T-helper 1 cell treated with Interleukin-12 subunit alpha and Interleukin-12 subunit beta and Interleukin-4 antibody, amounts not matched to agents 30 ng/mL and 1 ng/mL, for 36 hours (primary cell): Measurements from ENCODE around the gene SHROOM2. TPM values are rescaled to one million over a fixed set of nuclear protein-coding genes. Genes with fewer than 3 reads are reported as not detected.

Experiments
- intact Hi-C: fragments of 100-400 bp; cut with micrococcal nuclease; formaldehyde crosslinking; loops from one replicate; pipeline ENCODE4 v1.15.1; 2024
- total RNA-seq: library from RNA; stranded (reverse); gene quantifications from 2 replicates; pipeline ENCODE4 v1.2.3, GENCODE V29; 2022

Gene SHROOM2
- total RNA-seq, 1 donor from 2014 or later, result not detected

DNA sequence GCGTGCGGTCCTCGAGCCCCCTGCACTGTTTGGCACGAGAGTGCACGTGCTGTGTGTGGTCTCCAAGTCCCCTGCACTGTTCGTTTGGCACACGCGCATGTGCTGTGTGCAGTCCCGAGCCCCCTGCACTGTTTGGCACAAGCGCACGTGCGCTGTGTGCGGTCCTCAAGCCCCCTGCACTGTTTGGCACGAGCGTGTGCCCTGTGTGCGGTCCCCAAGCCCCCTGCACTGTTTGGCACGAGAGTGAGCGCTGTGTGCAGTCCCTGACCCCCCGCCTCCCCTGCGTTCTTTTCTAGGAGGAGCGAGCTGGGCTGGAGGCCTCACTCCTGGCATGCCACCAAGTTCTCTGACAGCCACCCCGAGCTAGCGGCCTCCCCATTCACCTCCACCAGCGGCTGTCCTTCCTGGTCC lies 104.5 kb downstream of the SHROOM2 start:
- intact Hi-C loops, result no loop called here

DNA sequence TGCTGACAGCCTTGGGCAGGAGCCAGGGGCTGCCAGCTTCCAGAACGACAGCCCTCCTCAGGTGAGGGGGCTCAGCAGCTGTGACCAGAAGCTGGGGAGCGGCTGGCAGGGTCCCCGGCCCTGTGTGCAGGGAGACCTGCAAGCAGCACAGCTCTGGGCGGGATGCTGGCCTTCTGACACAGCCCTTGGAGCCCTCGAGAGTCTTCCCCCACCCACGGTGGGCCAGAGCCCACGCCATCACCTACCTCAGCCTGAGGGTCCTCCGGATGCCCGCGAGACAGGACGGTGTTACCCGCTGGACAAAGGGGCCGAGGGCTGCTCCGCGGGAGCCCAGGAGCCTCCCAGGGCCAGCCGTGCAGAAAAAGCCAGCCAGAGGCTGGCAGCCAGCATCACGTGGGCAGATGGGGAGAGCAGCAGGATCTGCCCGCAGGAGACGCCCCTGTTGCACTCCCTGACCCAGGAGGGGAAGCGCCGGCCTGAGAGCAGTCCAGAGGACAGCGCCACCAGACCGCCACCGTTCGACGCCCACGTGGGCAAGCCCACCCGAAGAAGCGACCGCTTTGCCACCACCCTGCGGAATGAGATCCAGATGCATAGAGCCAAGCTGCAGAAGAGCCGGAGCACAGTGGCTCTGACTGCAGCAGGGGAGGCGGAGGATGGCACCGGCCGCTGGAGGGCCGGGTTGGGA lies 109.1 kb downstream of the SHROOM2 start:
- intact Hi-C loops, result no loop called here

DNA sequence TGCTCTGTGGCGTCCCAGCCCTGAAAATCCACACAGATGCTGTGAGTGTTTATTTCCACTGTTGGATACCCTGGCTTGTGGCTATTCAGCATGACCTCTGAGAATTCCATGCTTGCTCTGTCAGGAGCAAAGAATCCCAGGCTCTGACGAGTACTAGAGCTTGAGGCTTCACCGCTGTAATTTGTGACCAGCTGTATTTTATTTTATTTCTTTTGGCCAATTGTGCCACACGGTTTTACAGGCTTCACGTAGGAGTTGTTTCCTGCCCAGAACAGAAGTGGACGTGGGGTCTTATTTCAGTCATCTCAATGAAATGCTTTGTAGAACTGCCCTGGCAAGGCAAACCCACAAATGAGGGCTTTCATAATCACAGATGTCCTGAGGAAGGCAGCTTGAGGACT lies 111.5 kb downstream of the SHROOM2 start:
- intact Hi-C loops, result no loop called here

DNA sequence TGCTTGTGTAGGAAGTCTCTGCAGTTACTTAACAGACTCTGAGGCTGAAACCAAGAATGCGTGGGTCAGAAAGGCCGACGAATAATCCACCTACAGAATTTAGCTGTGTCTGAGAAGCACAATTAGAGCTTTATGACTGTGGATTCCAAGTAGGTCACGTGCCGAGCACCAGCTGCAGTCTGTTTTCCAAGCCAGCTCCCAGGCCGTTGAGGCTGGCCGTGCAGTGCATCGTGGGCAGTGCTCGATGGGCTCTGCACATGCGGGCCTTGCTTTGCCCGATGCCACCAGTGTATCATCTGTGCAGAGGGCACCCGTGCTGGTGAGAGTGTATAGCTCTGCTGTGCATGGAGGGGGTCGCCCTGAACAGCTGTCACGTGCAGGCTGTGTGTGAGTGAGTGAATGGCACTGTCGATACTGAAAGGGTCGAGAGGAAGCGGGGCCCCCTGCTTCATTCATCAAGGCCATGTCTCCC lies 113.4 kb downstream of the SHROOM2 start:
- intact Hi-C loops, result no loop called here

DNA sequence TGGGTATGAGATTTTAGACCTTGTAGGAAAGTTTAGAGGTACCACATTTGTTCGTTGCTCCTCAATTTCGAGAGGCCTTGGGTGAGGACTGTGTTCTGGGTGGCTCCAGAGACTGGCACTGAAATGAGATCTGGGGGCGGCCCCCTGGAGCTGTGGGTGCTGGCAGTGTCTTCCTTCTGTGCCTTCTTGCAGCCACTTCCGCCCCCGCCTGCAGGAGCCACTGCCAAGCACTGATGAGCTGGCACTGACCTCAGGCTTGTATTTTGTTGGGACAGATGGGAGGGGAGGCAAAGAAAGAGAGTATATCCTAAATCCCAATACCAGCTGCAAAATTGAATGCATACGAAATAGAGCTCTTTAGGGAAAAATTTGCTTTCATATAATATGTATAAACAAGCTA lies 116.4 kb downstream of the SHROOM2 start:
- intact Hi-C loops, result no loop called here

DNA sequence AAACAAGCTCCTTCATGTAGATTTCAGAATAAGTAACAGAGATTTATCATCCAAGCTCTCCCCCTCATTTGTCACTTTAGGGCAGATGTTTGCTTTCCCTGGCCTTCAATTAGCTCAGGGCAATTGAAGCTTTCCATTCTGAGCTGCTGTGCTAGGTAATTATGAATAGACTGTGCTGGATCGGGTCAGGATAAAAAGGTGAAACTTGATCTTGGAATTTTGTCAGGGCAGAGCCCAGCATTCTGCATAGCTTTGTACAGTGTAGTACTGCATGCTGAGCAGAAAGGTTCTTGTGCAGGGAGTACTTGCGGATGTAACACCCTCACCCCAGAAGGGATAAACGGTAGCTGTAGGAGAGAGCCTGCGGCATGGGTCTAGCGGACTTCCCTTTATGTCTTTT lies 116.9 kb downstream of the SHROOM2 start:
- intact Hi-C loops, result no loop called here

DNA sequence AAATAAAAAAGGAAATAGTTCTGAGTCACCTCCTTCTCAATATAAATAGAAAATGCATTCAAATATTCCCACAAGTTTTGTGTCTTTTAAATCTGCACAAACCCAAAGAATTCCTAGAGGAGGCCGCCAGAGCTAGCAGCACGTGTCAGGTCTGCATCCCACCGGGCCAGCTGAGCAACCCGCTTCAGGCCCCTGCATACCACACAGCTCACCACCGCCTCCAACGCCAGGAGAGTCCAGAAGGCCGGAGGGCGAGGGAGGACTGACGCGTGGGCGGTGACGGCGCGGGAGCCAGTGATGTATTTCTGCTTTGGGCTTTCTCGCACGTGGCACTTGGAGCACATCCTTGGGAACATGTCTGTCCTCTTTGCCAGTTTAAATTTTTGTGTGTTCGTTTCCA lies 119.1 kb downstream of the SHROOM2 start:
- intact Hi-C loops, result no loop called here

DNA sequence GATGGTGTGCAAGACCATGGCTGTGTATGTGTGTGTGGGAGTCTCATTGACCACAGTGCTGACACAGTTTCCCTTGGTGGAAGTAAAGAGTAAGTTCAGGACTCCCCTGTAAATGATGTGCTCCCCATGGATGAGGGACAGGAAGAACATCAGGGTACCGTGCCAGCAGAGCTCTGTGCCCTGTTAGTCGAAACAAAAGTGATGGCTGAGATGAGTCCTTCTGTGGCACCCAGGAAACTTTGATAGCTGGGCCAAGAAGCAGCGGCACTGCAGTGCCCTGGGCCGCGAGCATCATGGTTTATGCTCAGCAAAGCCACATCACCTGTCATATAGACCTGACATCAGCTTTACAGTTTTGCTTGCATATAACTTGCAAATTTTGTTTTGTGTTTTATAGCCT lies 119.5 kb downstream of the SHROOM2 start:
- intact Hi-C loops, result no loop called here

DNA sequence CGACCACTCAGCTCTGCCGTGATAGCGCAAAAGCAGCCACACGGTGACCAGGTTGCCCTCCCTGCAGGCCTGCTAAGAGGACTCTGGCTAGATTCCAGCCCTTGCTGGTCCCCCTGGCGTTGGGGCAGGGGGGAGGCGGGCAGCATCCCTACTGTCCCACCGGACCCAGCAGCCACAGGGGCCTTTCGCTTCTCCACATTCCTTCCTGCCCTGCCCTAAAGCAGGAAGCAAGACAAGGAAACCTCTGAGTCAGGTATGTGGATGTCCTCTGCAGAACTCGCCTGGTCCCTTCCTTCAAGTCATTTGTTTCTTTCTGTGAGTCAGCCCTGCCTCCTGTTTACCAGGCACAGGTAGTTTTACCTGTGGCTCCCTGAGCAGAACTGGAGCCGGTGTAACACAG lies 120.7 kb downstream of the SHROOM2 start:
- intact Hi-C loops, result no loop called here

DNA sequence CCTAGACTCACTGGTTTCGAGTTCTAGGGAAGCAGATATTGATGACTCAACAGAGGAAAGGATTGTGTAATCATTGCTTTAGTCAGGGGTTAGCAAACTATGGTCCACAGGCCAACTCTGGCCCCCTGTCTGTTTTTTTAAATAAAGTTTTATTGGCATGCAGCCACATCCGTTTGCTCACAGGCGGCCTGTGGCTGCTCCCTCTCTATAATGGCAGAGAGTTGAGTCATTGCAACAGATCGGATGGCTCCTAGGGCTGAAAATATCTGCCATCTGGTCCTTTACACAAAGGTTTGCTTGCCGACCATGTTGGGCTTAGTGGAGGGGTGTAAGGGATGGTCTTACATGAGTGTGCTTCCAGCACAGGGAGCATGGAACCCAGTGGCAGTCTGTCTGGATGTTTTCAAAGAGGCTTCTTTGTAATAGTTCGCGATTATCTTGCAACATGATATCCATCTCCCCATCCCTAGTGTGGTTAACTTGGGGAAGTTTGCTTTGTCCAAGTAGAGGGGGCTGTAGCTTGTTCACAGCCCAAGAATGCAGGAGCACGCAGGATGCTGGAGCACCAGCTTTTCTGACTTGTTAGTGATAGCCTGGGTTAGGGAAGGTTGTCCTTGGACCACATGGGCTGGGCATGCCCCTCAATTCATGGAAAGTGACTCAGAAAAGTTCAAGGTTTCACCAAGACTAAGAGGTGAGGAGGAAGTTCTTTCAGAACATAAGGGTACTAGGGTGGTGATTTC lies 121.6 kb downstream of the SHROOM2 start:
- intact Hi-C loops, result no loop called here

DNA sequence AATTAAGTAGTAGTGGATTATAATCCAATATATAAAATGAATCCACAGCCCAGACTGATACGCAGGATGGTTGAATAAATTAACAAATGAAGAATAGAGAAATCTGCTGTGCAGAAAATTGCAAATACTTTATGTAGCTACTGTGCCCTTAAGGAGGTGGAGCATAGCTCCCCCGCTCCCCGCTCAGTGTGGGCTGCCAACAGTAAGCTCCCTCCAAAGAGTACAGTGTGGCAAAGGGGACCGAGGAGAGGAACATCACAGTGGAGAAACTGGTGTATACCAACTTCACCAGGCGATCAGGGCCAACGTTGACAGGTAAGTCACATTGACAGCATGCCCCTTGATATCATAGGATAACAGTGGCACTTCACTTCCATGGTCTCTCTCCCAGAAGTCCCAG lies 123.0 kb downstream of the SHROOM2 start:
- intact Hi-C loops, result no loop called here

DNA sequence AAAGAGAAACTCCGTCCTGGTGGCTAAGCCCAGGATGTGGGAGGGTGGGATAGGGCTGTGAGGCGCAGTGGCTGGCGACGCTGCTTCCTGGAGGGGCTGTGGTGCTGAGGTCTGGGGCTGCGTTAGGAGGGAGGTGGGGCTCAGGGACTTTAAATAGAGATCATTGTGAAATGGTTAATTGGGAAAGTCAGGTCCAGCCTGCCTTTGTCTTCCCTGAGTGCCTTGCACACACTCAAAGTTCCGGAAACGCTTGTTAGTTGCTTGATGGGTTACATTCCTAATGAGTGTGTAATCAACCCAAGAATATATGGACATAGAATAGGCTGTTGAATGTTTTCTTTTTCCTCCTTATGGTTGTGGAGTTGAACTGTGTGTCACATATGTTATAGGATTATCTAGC lies 125.3 kb downstream of the SHROOM2 start:
- intact Hi-C loops, result no loop called here

DNA sequence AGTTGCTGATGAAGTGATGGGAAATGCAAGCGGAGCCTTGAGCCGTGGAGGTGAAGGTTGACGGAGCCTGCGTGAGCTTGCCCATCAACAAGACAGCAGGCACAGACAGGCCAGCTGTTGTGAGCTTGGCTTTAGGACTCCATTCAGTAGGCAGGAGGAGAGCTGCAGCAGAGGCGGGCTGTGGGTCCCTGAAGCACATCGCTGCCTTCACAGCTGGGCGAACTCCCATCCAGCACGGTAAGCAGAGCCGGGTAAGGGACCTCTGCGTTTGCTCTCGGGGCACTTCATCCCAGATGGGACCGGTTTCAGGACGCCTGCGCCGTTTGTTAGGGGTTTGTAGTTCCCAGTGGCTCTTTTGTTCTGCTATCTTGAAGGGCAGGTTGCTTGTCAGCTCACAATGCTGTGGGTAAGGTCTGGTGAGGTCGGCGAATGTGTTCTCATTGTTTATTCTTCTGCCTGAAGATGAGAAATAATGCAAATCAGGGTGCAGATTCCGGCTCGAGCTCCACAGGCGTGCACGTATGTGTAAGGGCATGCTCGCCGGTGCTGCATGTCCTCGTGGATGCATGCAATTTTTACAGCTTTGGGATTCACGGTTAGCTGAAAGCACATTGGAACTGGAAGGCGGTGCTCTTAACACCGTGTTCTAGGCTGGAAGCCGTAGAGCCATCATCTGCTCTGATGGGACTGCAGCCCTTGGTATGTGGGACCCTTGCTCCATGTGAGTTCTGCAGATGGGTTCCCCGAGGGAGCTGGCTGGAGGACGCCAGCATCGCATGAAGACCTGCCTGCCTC lies 126.3 kb downstream of the SHROOM2 start:
- intact Hi-C loops, result no loop called here

DNA sequence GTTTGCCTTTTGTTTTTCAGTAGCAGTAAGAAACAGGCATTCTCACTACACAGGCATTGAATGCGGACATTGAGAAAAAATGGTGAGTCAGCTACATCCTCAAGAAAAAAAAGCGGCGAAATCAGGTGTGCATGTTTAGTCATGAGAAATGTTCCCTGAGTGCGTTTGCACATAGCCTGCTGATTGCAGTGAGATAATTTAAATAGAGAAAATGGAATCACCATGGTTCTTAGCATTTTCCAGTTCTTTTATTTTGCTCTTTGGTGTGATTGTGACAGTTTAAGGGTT lies 126.9 kb downstream of the SHROOM2 start:
- intact Hi-C loops, result no loop called here

DNA sequence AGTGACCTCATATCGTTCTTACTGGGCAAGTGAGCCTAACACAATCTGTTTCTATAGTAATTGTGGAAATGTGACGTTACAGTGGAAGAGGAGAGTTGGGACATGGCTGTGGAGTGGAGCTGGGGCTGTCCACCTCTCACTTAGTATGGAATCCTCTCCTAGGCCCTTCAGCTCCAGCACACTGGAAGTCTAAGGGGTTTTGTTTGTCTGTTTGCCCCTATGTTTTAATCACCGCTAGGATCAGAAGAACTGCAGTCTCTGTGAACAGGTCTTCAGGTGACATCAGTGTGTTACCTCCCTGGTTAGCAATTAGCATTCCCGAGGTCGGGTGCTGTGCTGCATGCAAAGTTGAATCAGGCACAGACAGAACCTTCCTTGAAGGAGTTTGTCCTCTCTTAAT lies 131.6 kb downstream of the SHROOM2 start:
- intact Hi-C loops, result no loop called here

DNA sequence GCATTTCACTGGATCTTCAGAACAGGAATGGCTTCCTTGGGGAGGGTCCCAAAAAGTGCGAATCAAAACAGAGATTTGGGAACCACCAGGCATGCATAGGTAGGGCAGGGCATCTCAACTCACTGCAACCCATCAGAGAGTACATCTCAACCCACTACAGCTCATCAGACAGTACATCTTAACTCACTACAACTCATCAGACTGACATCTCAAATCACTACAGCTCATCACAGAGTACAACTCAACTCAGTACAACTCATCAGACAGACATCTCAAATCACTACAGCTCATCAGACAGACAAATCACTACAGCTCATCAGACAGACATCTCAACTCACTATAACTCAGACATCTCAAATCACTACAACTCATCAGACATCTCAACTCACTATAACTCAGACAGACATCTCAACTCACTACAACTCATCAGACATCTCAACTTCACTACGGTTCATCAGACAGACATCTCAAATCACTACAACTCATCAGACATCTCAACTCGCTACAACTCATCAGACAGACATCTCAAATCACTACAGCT lies 133.5 kb downstream of the SHROOM2 start:
- intact Hi-C loops, result no loop called here

DNA sequence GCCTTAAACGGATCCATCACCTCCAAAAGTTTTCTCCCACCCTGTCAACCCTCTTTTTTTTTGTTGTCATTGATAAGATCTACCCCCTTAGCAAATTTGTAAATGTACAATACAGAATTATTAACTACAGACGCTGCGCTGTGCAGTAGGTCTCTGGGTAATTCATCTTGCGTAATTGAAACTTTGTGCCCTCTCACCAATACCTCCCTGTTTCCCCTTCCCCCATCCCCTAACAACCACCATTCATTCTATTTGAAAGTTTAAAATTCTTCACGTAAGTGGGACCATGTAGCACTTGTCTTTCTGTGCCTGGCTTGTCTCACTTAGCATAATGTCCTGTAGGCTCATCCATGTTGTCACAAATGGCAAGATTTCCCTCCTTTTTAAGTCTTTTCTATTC lies 135.2 kb downstream of the SHROOM2 start:
- intact Hi-C loops, result no loop called here

DNA sequence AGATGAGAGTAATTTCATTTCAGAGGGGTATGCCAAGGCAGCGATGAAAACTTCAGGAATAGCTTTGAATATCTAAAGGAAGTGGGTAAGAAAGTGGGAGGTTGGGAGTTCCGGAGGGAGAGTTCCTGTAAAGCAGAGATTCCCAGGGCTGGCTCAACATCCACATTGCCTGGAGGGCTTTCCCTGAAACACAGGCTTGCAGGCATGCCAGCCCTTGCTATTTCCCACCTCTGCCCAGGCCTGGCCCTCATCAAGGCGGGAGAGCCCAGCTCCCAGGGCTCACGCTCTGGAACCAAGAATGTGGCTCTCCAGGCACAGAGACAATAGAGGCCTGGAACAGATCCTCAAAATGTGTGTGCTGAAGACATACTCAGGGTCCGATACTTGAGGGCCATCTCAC lies 137.1 kb downstream of the SHROOM2 start:
- intact Hi-C loops, result no loop called here

DNA sequence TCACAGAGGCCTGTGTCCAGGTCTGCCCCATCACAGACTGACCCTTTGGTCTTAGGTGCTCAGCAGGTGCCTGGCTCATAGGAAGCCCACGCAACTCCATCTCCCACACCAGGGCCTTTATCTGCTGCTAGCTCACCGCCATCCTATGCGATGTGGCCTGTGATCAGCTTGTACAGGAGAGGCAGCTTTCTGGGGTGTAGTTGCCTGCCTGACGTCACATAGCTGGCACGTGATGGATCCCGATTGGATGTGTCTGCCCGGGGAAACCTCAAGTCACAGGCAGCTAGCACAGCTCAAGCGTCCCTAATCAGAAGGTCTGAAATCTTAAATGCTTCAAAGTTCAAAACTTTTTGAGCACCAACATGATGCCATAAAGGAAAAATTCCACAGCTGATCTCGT lies 139.8 kb downstream of the SHROOM2 start:
- intact Hi-C loops, result no loop called here

DNA sequence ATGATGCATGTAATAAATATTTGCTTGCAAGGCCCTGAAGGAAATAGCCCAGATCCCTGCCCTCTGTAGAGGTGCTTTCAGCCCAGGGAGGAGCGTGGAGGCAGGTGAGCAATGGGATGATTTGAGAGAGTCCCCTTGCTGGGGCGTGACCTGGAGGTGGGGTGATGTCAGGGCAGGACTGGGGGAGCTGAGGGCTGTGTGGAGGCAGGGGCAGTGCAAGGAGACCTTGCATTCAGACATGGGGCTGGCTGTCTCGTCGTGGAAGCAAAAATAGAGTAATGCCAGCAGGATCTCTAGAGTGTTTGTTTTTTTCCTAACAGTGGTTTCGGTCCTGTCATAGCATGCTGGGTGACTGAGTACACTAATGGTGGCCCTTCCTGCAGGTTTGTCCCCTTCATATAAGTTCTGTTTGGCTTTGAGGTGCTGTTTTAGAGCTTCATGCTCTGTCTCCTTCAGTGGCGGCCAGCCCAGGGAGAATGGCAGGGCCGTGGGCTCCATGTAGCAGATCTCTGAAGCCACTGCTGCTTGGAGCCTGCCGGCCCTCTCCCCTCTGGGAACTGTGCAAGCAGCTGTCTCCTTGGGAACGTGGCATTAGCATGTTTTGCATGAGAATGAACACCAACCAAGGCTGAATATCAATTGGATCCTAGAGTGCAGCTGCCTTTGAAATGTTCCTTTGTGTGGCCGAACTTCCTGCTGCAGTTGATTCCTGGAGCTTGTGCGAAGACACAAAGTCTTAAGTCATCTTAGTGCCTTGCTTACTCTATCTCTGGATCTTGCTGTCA lies 141.7 kb downstream of the SHROOM2 start:
- intact Hi-C loops, result no loop called here

DNA sequence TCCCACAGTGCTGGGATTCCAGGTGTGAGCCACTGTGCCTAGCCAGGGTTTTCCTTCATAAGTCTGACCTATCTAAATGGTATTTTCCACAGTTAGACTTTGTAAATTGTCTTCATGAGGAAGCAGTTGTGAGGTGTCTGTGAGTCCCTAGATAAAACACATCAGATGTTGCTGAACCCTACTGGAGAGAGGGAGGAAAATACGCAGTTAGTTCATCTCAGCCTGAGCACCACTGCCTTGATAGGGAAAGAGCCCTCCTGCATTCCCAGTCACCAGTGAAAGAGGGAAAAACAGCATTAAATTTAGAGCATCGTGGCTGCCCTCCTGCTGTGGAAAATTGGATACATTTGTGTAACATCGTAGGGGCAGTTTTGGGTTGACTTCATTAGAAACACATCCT lies 149.2 kb downstream of the SHROOM2 start:
- intact Hi-C loops, result no loop called here
